Fibroblast of villous mesenchyme (primary cell): Measurements from ENCODE around the gene CFAP61. TPM values are rescaled to one million over a fixed set of nuclear protein-coding genes. Genes with fewer than 3 reads are reported as not detected.

Experiments used
- DNase-seq: peaks from one replicate; pipeline ENCODE4 v3.0.0-alpha.2; 2010; ENCODE audit warnings: low read depth
- H3K4me3 ChIP-seq: 2 replicates; pipeline ENCODE4 v1.5.1; 2011; ENCODE audit warnings: low read depth, mild to moderate bottlenecking, low read length
- total RNA-seq: library from RNA; depleted of rRNA; stranded (reverse); fragments of >200 nt; gene quantifications from 2 replicates; pipeline ENCODE4 v1.2.3, GENCODE V29; 2012
- TF ChIP-seq, protein P1 (sequence below): IDR thresholded peaks from 2 replicates; pipeline ENCODE4 v1.5.1; 2012; ENCODE audit warnings: low read depth, mild to moderate bottlenecking, low read length; ENCODE audit not compliant: insufficient read depth

The CFAP61 gene
- total RNA-seq, 1 donor, result 0.43 TPM

- no peak for DNase-seq
- H3K4me3 ChIP-seq, result no peak overlapping the region
- TF ChIP-seq, protein P1, sequence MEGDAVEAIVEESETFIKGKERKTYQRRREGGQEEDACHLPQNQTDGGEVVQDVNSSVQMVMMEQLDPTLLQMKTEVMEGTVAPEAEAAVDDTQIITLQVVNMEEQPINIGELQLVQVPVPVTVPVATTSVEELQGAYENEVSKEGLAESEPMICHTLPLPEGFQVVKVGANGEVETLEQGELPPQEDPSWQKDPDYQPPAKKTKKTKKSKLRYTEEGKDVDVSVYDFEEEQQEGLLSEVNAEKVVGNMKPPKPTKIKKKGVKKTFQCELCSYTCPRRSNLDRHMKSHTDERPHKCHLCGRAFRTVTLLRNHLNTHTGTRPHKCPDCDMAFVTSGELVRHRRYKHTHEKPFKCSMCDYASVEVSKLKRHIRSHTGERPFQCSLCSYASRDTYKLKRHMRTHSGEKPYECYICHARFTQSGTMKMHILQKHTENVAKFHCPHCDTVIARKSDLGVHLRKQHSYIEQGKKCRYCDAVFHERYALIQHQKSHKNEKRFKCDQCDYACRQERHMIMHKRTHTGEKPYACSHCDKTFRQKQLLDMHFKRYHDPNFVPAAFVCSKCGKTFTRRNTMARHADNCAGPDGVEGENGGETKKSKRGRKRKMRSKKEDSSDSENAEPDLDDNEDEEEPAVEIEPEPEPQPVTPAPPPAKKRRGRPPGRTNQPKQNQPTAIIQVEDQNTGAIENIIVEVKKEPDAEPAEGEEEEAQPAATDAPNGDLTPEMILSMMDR, result no peak
Observed at GRCh38 chr20:20371681-20372080, 319.3 kb downstream of the CFAP61 start.

- H3K4me3 ChIP-seq, result no peak overlapping the region
- DNase-seq, result peak; percentile 11
- TF ChIP-seq, protein P1, result no peak
Observed at GRCh38 chr20:20373091-20373571, 320.8 kb downstream of the CFAP61 start.

DNA sequence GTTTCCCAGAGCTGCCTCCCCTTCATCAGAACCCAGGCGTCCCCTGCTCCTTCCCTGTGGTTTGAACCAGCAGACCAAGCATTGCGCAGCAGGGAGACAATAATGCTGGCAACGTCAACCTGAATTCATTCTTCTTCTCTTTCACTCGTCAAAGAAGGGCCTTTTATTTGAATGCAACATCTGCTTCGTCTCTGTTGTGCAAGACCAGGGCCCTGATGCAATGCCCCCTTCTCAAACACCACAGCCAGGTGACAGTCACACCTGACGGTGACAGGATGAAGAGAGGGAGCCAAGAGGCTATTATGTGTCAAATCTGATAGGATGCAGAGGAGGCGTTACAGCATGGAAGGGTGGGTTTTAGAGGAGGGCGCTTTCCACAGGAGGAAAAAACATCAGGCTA lies 323.5 kb downstream of the CFAP61 start:
- TF ChIP-seq, protein P1, result no peak
- DNase-seq, result no peak
- no peak overlapping the region for H3K4me3 ChIP-seq

DNA sequence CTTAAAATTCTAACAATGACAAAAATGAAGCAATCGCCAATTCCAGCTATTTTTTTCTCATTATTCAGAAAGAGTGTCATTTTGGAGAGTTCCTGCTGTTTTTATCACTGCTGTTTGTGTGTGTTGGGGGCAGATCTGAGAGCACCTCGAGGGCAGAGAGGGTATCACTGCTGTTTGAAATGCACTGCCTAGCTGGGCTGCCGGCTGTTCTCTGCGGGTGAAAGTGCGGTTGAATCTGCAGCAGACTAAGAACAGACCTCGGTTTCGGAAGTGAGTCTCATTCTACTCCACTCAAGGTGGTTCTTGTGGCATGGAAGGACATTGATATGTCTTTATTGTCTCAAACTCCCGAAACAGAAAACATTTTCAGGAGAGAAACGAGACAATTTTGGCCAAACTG lies 333.9 kb downstream of the CFAP61 start:
- DNase-seq, result no peak
- TF ChIP-seq, protein P1, result no peak
- no peak overlapping the region for H3K4me3 ChIP-seq

- H3K4me3 ChIP-seq, result no peak overlapping the region
- TF ChIP-seq, protein P1, result no peak
- DNase-seq, result no peak
Observed at GRCh38 chr20:20390393-20390792, 338.1 kb downstream of the CFAP61 start.

GRCh38 chr20:20391115-20391514 lies 338.8 kb downstream of the CFAP61 start:
- DNase-seq, result no peak
- TF ChIP-seq, protein P1, result no peak
- H3K4me3 ChIP-seq, result no peak overlapping the region

DNA sequence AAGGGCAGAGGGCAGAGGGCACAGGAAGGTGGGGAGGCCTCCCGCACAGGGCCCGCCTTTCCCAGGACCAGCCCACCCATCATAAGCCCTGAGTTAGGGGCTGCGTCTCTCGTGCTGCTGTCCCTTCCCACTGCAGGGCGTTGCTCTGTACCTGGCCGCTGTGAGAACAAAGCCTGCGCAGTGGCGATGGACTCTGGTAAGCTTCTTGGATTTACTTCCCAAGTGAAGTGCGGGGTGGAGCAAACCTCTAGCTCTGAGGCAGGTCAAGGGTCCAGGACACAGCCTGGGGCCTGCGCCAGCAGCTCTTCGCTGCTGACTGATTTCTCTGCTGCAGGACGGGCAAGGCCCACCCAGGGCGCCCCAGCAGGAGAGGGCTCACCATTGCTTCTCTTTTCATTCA lies 339.4 kb downstream of the CFAP61 start:
- TF ChIP-seq, protein P1, result no peak
- no peak for DNase-seq
- no peak overlapping the region for H3K4me3 ChIP-seq
